ENCODE data around the gene SMARCA2. TPM values are rescaled to one million over a fixed set of nuclear protein-coding genes. Genes with fewer than 3 reads are reported as not detected.

SMARCA2 gene
- total RNA-seq, 1 donor from 2014 or later: 160 TPM

DNA sequence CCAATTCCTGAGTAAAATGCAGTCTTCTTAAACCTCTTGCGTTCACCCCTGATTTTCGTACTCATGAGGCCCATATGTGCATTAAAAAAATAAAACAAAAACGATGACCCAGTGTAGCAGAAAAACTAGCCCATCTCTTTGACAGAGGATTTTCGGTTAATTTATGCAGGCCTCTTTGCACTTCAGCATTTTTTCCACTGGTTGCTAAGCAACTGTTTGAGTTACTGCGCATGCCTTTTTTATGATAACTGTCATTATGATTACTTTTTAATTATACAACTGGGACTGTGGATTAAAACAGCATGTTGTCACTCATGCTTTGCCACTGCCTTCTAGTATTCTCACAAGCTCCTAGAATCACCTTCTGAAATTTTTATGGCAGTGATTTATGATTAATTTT lies 165.0 kb downstream of the SMARCA2 start:
- H3K36me3 ChIP-seq: peaks cover 0 to 27% of the 10 kb centered on the region in 2 donors
- H3K27ac ChIP-seq: no peak overlapping the region
- no peaks in the 10 kb centered on the region for H3K4me1 ChIP-seq
- DNase-seq (ENCODE audit: low spot score in 2 of 2): no peak
- intact Hi-C loops (cut with DNase I): no loop called here
- TF ChIP-seq CTCF (IDR thresholded peaks at IDR 0.05): no peak
- H3K9me3 ChIP-seq: no peaks in the 10 kb centered on the region
- H3K27me3 ChIP-seq: no peaks in the 10 kb centered on the region
- no peak overlapping the region for H3K4me3 ChIP-seq

DNA sequence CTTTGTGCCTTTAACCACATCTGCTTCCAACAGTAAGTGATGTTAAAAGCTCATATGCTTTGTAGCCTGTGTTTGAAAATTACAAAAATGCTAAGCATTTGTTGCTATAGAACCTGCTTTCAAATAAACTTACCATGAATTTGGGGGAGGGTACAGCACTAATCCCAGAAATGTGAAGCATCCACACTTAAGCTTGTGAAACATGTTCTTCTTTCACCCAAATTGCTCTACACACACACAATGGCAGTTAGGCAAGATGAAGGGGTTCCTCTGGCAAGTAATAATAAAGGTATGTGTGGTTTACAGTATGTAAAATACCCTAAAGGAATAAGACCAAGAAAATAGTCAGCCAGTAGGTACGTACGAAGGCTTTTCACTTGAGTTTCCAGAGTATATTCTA lies 165.6 kb downstream of the SMARCA2 start:
- no peaks in the 10 kb centered on the region for H3K9me3 ChIP-seq
- H3K4me3 ChIP-seq: no peak overlapping the region
- H3K27me3 ChIP-seq: no peaks in the 10 kb centered on the region
- intact Hi-C loops (cut with DNase I): no loop called here
- H3K4me1 ChIP-seq: no peaks in the 10 kb centered on the region
- TF ChIP-seq CTCF (IDR thresholded peaks at IDR 0.05): no peak
- H3K36me3 ChIP-seq: peaks cover 0 to 32% of the 10 kb centered on the region in 2 donors
- no peak for DNase-seq (ENCODE audit: low spot score in 2 of 2)
- no peak overlapping the region for H3K27ac ChIP-seq

DNA sequence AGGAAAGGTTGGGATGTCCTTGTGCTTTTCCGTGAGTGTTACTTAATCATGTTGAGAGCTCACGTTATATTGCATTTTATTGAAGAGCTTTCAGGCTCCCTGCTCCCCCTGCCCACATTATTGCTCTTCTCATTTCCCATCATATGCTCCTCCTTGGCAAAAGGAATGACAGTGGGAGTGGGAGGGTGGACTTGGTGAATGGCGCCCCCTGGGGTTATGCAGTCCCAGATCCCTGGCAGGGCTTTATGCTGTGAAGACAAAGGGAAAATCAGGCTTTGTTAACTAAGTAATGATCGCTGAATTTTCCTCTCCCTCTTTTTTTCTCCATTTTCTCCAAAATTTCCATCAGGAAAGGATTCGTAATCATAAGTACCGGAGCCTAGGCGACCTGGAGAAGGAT lies 166.6 kb downstream of the SMARCA2 start:
- no peak overlapping the region for H3K4me3 ChIP-seq
- peak; percentile 19 to 60 (median 28) for TF ChIP-seq CTCF (IDR thresholded peaks at IDR 0.05)
- H3K4me1 ChIP-seq: no peaks in the 10 kb centered on the region
- H3K27me3 ChIP-seq: no peaks in the 10 kb centered on the region
- no peak overlapping the region for H3K27ac ChIP-seq
- no peaks in the 10 kb centered on the region for H3K9me3 ChIP-seq
- peaks cover 8 to 43% of the 10 kb centered on the region in 2 donors for H3K36me3 ChIP-seq
- DNase-seq (ENCODE audit: low spot score in 2 of 2): no peak
- intact Hi-C loops (cut with DNase I): loop anchor here (2.0 kb wide), 1 partner anchor 49 kb away; no protein-coding TSS in a partner anchor

DNA sequence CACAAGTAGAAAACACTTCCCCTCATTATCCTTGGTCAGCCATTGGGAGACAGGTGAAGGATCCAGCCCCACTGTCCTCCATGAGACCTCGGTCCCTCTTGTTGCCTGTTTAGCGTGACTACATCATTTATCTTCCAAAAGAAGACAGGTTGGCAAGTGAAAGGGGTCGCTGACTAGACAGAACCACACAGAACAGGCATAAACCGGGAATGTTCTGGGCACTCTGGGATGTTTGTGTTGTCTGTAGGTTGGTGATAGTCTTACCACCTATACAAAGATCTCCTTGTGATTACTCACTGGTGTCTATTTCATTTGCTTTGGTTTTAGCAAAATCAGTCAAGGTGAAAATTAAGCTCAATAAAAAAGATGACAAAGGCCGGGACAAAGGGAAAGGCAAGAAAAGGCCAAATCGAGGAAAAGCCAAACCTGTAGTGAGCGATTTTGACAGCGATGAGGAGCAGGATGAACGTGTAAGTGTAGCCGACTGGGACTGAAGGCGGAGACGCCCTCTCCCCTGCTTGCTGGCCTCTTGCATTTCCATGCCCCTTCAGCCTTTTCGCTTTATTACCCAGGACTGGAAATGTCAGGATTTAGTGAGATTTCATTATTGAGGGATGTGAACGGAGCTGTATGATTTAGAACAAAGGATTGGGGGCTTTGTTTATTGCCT lies 175.9 kb downstream of the SMARCA2 start:
- intact Hi-C loops (cut with DNase I): no loop called here
- no peak for TF ChIP-seq CTCF (IDR thresholded peaks at IDR 0.05)
- Histone ChIP-seq H3K27ac (no peak overlapping the region), H3K9me3 (no peaks in the 10 kb centered on the region), H3K27me3 (no peaks in the 10 kb centered on the region), H3K4me3 (no peak overlapping the region), H3K36me3 (peaks cover 40 to 84% of the 10 kb centered on the region in 2 donors), H3K4me1 (no peaks in the 10 kb centered on the region)
- DNase-seq (ENCODE audit: low spot score in 2 of 2): no peak

DNA sequence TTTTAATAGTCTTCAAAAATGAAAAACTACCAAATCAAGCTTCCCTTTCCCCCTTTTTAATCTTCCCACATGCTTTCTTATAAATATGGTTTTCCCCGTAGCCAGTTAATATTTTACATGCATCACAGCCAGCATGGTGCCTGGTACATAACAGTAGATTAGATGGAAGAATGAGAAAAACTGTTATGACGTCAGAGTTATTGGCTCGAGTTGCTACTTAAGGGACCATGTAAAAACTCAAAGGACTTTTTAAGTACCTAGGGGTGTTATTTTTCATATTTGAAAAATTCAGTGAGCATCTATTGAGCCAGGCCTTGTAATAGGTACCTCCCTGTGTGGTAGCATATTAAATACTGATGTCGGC lies 176.4 kb downstream of the SMARCA2 start:
- Histone ChIP-seq H3K4me1 (no peaks in the 10 kb centered on the region), H3K27ac (no peak overlapping the region), H3K27me3 (no peaks in the 10 kb centered on the region), H3K36me3 (peaks cover 34 to 79% of the 10 kb centered on the region in 2 donors), H3K4me3 (no peak overlapping the region), H3K9me3 (no peaks in the 10 kb centered on the region)
- TF ChIP-seq CTCF (IDR thresholded peaks at IDR 0.05): no peak
- intact Hi-C loops (cut with DNase I): no loop called here
- no peak for DNase-seq (ENCODE audit: low spot score in 2 of 2)

Measured in ascending aorta (tissue), 2 donors.